HG03439 (cell line): Measurements from ENCODE around the gene SIPA1L2.

Source experiments
- ATAC-seq: cut with Tn5 transposase; IDR thresholded peaks from one replicate; pipeline ENCODE4 v1.9.1; 2021; ENCODE audit warnings: mild to moderate bottlenecking, moderate library complexity; ENCODE audit not compliant: unreplicated experiment

The SIPA1L2 gene

GRCh38 chr1:232644209-232644608 lies 14.3 kb upstream of the SIPA1L2 start:
- ATAC-seq = no peak

GRCh38 chr1:232643251-232643650 lies 13.3 kb upstream of the SIPA1L2 start:
- ATAC-seq = no peak

- ATAC-seq = no peak
These were observed 11.6 kb upstream of the SIPA1L2 start for GRCh38 chr1:232641507-232641906.

GRCh38 chr1:232636799-232637198 lies 6.9 kb upstream of the SIPA1L2 start:
- no peak for ATAC-seq

- peak; percentile 63 for ATAC-seq
These were observed 5.9 kb upstream of the SIPA1L2 start for GRCh38 chr1:232635778-232636356.

- no peak for ATAC-seq
These were observed 5.3 kb upstream of the SIPA1L2 start for GRCh38 chr1:232635279-232635678.

- no peak for ATAC-seq
These were observed 4.2 kb upstream of the SIPA1L2 start for GRCh38 chr1:232634096-232634495.

- no peak for ATAC-seq
These were observed 912 bp upstream of the SIPA1L2 start for GRCh38 chr1:232630894-232631195.

- peak; percentile 53 for ATAC-seq
These were observed 485 bp downstream of the SIPA1L2 start for GRCh38 chr1:232629250-232630046.

- ATAC-seq = no peak
These were observed 1.3 kb downstream of the SIPA1L2 start for GRCh38 chr1:232628335-232629249.

- no peak for ATAC-seq
These were observed 2.1 kb downstream of the SIPA1L2 start for GRCh38 chr1:232627645-232628334.

- ATAC-seq = no peak
These were observed 2.8 kb downstream of the SIPA1L2 start for GRCh38 chr1:232627171-232627570.

GRCh38 chr1:232626452-232626851 lies 3.5 kb downstream of the SIPA1L2 start:
- no peak for ATAC-seq

- no peak for ATAC-seq
These were observed 4.5 kb downstream of the SIPA1L2 start for GRCh38 chr1:232625319-232625868.

GRCh38 chr1:232624546-232625281 lies 5.2 kb downstream of the SIPA1L2 start:
- ATAC-seq = no peak

- no peak for ATAC-seq
These were observed 7.0 kb downstream of the SIPA1L2 start for GRCh38 chr1:232622981-232623380.

- ATAC-seq = no peak
These were observed 7.6 kb downstream of the SIPA1L2 start for GRCh38 chr1:232622378-232622777.

- ATAC-seq = no peak
These were observed 8.9 kb downstream of the SIPA1L2 start for GRCh38 chr1:232621050-232621449.

GRCh38 chr1:232620356-232620969 lies 9.5 kb downstream of the SIPA1L2 start:
- no peak for ATAC-seq

- ATAC-seq = no peak
These were observed 12.7 kb downstream of the SIPA1L2 start for GRCh38 chr1:232617237-232617636.
